GM23248 (cell line): ENCODE measurements around the gene CHCT1.
"Not testable (repeated sequence)": the region's sequence is repeated elsewhere in the genome, so short reads cannot be mapped to it uniquely, and the experiment has no call there.

Experiments
- EZH2 ChIP-seq: fragments of 200-600 bp; sonication (generic); IDR thresholded peaks from 2 replicates; pipeline ENCODE4 v1.6.1; 2018; ENCODE audit warnings: antibody characterized with exemption, mild to moderate bottlenecking; ENCODE audit not compliant: insufficient read depth, poor library complexity, severe bottlenecking
- EZH2phosphoT487 ChIP-seq: fragments of 200-600 bp; sonication (generic); IDR thresholded peaks from 2 replicates; pipeline ENCODE4 v1.6.1; 2018; ENCODE audit warnings: antibody characterized with exemption, moderate library complexity, mild to moderate bottlenecking, low read depth; ENCODE audit not compliant: insufficient read depth

- not testable (repeated sequence) for TF ChIP-seq EZH2phosphoT487, EZH2
Measured at GRCh38 chr17:60428491-60428890, 6.2 kb downstream of the CHCT1 start.
